ENCODE results near the gene PHOSPHO2.

The PHOSPHO2 gene

GRCh38 chr2:169705927-169706326, 11.7 kb downstream of the PHOSPHO2 start:
- POLR2A ChIA-PET (ENCODE audit: low non-redundant PET): no interaction called here
- no peak for DNase-seq (ENCODE audit: low spot score)
- no peak for TF ChIP-seq CTCF (conservative IDR thresholded peaks at IDR 0.05; ENCODE audit: low read depth)
- CTCF ChIA-PET: no interaction called here
- no peak overlapping the region for H3K27ac ChIP-seq

GRCh38 chr2:169707626-169708025, 13.4 kb downstream of the PHOSPHO2 start:
- DNase-seq (ENCODE audit: low spot score): no peak
- TF ChIP-seq CTCF (conservative IDR thresholded peaks at IDR 0.05; ENCODE audit: low read depth): no peak
- H3K27ac ChIP-seq: no peak overlapping the region
- ChIA-PET CTCF (no interaction called here), POLR2A (ENCODE audit: low non-redundant PET) (no interaction called here)

GRCh38 chr2:169709331-169709730, 15.1 kb downstream of the PHOSPHO2 start:
- TF ChIP-seq CTCF (conservative IDR thresholded peaks at IDR 0.05; ENCODE audit: low read depth): no peak
- DNase-seq (ENCODE audit: low spot score): no peak
- ChIA-PET CTCF (no interaction called here), POLR2A (ENCODE audit: low non-redundant PET) (no interaction called here)
- no peak overlapping the region for H3K27ac ChIP-seq

DNA sequence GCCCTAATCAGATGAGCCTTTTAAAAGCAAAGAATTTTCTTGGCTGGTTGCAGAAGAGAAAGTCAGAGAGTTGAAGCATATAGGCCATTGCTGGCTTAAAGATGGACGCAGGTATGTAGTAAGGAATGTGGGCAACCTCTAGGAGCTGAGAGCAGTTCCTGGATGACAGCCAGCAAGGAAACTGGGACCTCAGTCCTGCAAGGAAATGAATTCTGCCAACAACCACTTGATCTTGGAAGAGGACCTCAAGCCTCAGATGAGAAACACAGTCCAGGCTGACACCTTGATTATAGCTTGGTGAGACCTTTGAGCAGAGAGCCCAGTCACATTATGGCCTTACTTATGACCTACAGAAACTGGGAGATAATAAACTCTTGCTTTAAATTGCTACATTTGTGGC, 15.7 kb downstream of the PHOSPHO2 start:
- CTCF ChIA-PET: no interaction called here
- POLR2A ChIA-PET (ENCODE audit: low non-redundant PET): no interaction called here
- TF ChIP-seq CTCF (conservative IDR thresholded peaks at IDR 0.05; ENCODE audit: low read depth): no peak
- DNase-seq (ENCODE audit: low spot score): no peak
- H3K27ac ChIP-seq: no peak overlapping the region

- ChIA-PET CTCF (no interaction called here), POLR2A (ENCODE audit: low non-redundant PET) (no interaction called here)
- no peak for TF ChIP-seq CTCF (conservative IDR thresholded peaks at IDR 0.05; ENCODE audit: low read depth)
- H3K27ac ChIP-seq: no peak overlapping the region
- DNase-seq (ENCODE audit: low spot score): no peak
Measured at GRCh38 chr2:169711751-169712509, 17.7 kb downstream of the PHOSPHO2 start.

GRCh38 chr2:169712791-169713227, 18.5 kb downstream of the PHOSPHO2 start:
- TF ChIP-seq CTCF (conservative IDR thresholded peaks at IDR 0.05; ENCODE audit: low read depth): no peak
- CTCF ChIA-PET: no interaction called here
- no peak for DNase-seq (ENCODE audit: low spot score)
- H3K27ac ChIP-seq: no peak overlapping the region
- POLR2A ChIA-PET (ENCODE audit: low non-redundant PET): no interaction called here

All from RWPE1 (cell line).